Astrocyte (in vitro differentiated cells and primary cell): Measurements from ENCODE around the gene HNRNPC. TPM values are rescaled to one million over a fixed set of nuclear protein-coding genes. Genes with fewer than 3 reads are reported as not detected.

Experiments used
- DNase-seq: peaks from one replicate; pipeline ENCODE4 v3.0.0-alpha.2; 2010; ENCODE audit warnings: low read depth
- FAIRE-seq: peaks from 2 replicates; lab custom pipeline; 2011; peaks lifted over from hg19 to GRCh38; lab: Jason Lieb, UNC
- H2AFZ ChIP-seq: 2 replicates; pipeline ENCODE4 v1.6.0; 2012; ENCODE audit warnings: low read depth, low read length, inconsistent platforms
- H3K27ac ChIP-seq: 2 replicates; pipeline ENCODE4 v1.5.1; 2011; ENCODE audit warnings: low read depth, low read length, inconsistent platforms
- H3K27me3 ChIP-seq: 2 replicates; pipeline ENCODE4 v1.6.0; 2011; ENCODE audit warnings: low read length, inconsistent platforms; ENCODE audit not compliant: insufficient read depth
- H3K36me3 ChIP-seq: 2 replicates; pipeline ENCODE4 v1.5.1; 2011; ENCODE audit warnings: low read length, inconsistent platforms; ENCODE audit not compliant: insufficient read depth
- H3K4me1 ChIP-seq: 2 replicates; pipeline ENCODE4 v1.5.1; 2011; ENCODE audit warnings: low read length, inconsistent platforms; ENCODE audit not compliant: insufficient read depth
- H3K4me2 ChIP-seq: 2 replicates; pipeline ENCODE4 v1.6.0; 2012; ENCODE audit warnings: low read length, inconsistent platforms
- H3K4me3 ChIP-seq: 2 replicates; pipeline ENCODE4 v1.5.1; 2011; ENCODE audit warnings: low read depth, mild to moderate bottlenecking, low read length, inconsistent platforms; ENCODE audit not compliant: insufficient read depth
- H3K79me2 ChIP-seq: 2 replicates; pipeline ENCODE4 v1.6.0; 2012; ENCODE audit warnings: mild to moderate bottlenecking, low read length, inconsistent platforms; ENCODE audit not compliant: insufficient read depth
- H3K9ac ChIP-seq: 2 replicates; pipeline ENCODE4 v1.6.0; 2012; ENCODE audit warnings: mild to moderate bottlenecking, low read length, inconsistent platforms
- H3K9me3 ChIP-seq: 2 replicates; pipeline ENCODE4 v1.5.1; 2012; ENCODE audit warnings: low read depth, mild to moderate bottlenecking, low read length, inconsistent platforms; ENCODE audit not compliant: insufficient read depth
- H4K20me1 ChIP-seq: 2 replicates; pipeline ENCODE4 v1.6.0; 2012; ENCODE audit warnings: low read length, inconsistent platforms; ENCODE audit not compliant: insufficient read depth
- H3K27ac Mint-ChIP-seq: one replicate; pipeline ENCODE4 v1.8.0; 2021; ENCODE audit warnings: mild to moderate bottlenecking, mixed read lengths; ENCODE audit not compliant: unreplicated experiment
- H3K27me3 Mint-ChIP-seq: one replicate; pipeline ENCODE4 v1.8.0; 2021; ENCODE audit warnings: low read depth, mixed read lengths; ENCODE audit not compliant: unreplicated experiment
- H3K36me3 Mint-ChIP-seq: one replicate; pipeline ENCODE4 v1.8.0; 2021; ENCODE audit warnings: low read depth, mixed read lengths; ENCODE audit not compliant: unreplicated experiment
- H3K4me1 Mint-ChIP-seq: one replicate; pipeline ENCODE4 v1.8.0; 2021; ENCODE audit warnings: low read depth, mixed read lengths; ENCODE audit not compliant: unreplicated experiment
- H3K4me3 Mint-ChIP-seq: one replicate; pipeline ENCODE4 v1.8.0; 2021; ENCODE audit warnings: mild to moderate bottlenecking, moderate library complexity, mixed read lengths; ENCODE audit not compliant: unreplicated experiment
- H3K9me3 Mint-ChIP-seq: one replicate; pipeline ENCODE4 v1.8.0; 2021; ENCODE audit warnings: mild to moderate bottlenecking, mixed read lengths; ENCODE audit not compliant: unreplicated experiment
- EZH2 ChIP-seq: IDR thresholded peaks from 2 replicates; pipeline ENCODE4 v1.6.1; 2012; ENCODE audit warnings: mild to moderate bottlenecking, low read length, inconsistent platforms; ENCODE audit not compliant: insufficient read depth
- total RNA-seq: library from RNA; stranded (reverse); gene quantifications from 2 replicates; pipeline ENCODE4 v1.2.1, GENCODE V29; 2021
- TF ChIP-seq, protein P1 (sequence below): IDR thresholded peaks from 2 replicates; pipeline ENCODE4 v1.5.1; 2011; ENCODE audit warnings: low read depth, mild to moderate bottlenecking, inconsistent platforms, low read length, moderate library complexity; ENCODE audit not compliant: insufficient read depth

Gene HNRNPC
- total RNA-seq, 1 donor from 2014 or later, result 525 TPM

GRCh38 chr14:21268617-21269251 is 508 bp downstream of the HNRNPC start:
- H3K36me3 Mint-ChIP-seq, result peaks cover 15% of the 10 kb centered on the region
- Histone ChIP-seq H3K79me2 (peaks cover 55% of the 10 kb centered on the region), H2AFZ (no peak overlapping the region), H3K9me3 (no peaks in the 10 kb centered on the region), H3K4me2 (peak overlapping the region; percentile 98), H3K9ac (peak overlapping the region; percentile 100), H3K4me3 (peak overlapping the region; percentile 100), H3K36me3 (peaks cover 23% of the 10 kb centered on the region), H3K4me1 (peaks cover 26% of the 10 kb centered on the region), H4K20me1 (peaks cover 54% of the 10 kb centered on the region), H3K27me3 (no peaks in the 10 kb centered on the region), H3K27ac (peak overlapping the region; percentile 98)
- peak overlapping the region; percentile 100 for H3K4me3 Mint-ChIP-seq
- TF ChIP-seq, protein P1, sequence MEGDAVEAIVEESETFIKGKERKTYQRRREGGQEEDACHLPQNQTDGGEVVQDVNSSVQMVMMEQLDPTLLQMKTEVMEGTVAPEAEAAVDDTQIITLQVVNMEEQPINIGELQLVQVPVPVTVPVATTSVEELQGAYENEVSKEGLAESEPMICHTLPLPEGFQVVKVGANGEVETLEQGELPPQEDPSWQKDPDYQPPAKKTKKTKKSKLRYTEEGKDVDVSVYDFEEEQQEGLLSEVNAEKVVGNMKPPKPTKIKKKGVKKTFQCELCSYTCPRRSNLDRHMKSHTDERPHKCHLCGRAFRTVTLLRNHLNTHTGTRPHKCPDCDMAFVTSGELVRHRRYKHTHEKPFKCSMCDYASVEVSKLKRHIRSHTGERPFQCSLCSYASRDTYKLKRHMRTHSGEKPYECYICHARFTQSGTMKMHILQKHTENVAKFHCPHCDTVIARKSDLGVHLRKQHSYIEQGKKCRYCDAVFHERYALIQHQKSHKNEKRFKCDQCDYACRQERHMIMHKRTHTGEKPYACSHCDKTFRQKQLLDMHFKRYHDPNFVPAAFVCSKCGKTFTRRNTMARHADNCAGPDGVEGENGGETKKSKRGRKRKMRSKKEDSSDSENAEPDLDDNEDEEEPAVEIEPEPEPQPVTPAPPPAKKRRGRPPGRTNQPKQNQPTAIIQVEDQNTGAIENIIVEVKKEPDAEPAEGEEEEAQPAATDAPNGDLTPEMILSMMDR, result no peak
- no peak for TF ChIP-seq EZH2
- FAIRE-seq (no peak), DNase-seq (peak; percentile 44)
- peak overlapping the region; percentile 100 for H3K27ac Mint-ChIP-seq
- no peaks in the 10 kb centered on the region for H3K27me3 Mint-ChIP-seq
- H3K9me3 Mint-ChIP-seq, result no peaks in the 10 kb centered on the region
- H3K4me1 Mint-ChIP-seq, result peaks cover 15% of the 10 kb centered on the region

- H4K20me1 ChIP-seq, result peaks cover 61% of the 10 kb centered on the region
- H2AFZ ChIP-seq, result no peak overlapping the region
- H3K9me3 ChIP-seq, result no peaks in the 10 kb centered on the region
- peak overlapping the region; percentile 98 for H3K4me2 ChIP-seq
- H3K27ac ChIP-seq, result peak overlapping the region; percentile 98
- peak overlapping the region; percentile 100 for H3K27ac Mint-ChIP-seq
- peaks cover 62% of the 10 kb centered on the region for H3K79me2 ChIP-seq
- H3K4me1 ChIP-seq, result peaks cover 33% of the 10 kb centered on the region
- H3K36me3 ChIP-seq, result peaks cover 26% of the 10 kb centered on the region
- no peaks in the 10 kb centered on the region for H3K27me3 ChIP-seq
- DNase-seq, result peak; percentile 27
- no peak for TF ChIP-seq EZH2
- TF ChIP-seq, protein P1, result no peak
- peak overlapping the region; percentile 100 for H3K4me3 ChIP-seq
- H3K36me3 Mint-ChIP-seq, result peaks cover 15% of the 10 kb centered on the region
- no peaks in the 10 kb centered on the region for H3K27me3 Mint-ChIP-seq
- peaks cover 22% of the 10 kb centered on the region for H3K4me1 Mint-ChIP-seq
- H3K9ac ChIP-seq, result peak overlapping the region; percentile 100
- FAIRE-seq, result no peak
- H3K4me3 Mint-ChIP-seq, result peak overlapping the region; percentile 100
- H3K9me3 Mint-ChIP-seq, result no peaks in the 10 kb centered on the region
These were observed 1.2 kb downstream of the HNRNPC start for GRCh38 chr14:21267886-21268616.
